HG03565 (cell line): Measurements from ENCODE around the gene DCHS2.

Source experiments
- ATAC-seq: cut with Tn5 transposase; IDR thresholded peaks from one replicate; pipeline ENCODE4 v1.9.1; 2021; ENCODE audit warnings: mild to moderate bottlenecking, moderate library complexity; ENCODE audit not compliant: unreplicated experiment

Gene DCHS2

DNA sequence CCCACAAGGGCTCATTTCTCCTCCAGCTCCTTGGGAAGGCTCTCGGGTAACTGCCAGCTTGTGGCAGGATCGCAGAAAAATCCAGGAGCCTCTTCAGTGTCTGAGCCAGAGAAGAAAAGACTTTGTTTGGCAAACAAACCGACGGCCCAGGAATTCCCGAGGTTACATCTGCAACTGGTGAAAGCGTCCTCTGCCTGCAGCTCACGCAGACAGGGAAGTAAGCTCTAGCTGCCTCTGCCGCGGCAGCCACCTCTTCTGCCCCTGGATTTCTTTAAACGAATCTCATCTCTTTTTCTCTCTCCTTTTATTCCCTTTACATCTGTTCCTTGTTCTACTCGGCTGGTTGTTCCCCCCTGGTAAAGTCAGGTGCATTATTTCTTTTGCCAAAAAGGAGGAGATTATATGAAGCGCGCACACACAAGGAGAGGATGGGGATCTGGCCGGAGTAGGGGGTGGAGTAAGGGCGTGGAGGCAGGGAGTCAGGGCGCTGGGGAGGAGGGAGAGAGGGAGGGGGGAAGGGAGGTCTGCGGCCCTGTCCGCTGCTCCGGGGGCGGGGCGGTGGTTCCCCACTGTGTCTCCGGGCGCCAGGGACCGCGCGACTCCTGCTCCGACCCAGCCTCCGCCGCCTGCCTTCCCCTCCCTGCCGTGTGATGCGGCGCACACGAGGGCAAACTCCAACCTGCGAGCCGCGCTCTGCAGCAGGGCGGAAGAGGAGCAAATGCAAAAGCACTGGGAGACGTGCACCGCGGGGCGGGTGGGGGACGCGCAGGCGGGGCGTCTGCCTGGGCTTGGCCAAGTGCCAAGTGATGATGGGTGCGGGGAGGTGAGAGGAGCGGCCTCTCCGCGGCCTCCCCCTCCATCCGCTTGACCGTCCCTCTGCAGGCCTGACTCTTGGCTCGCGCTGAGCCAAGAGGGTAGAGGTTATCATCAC is at the start of gene DCHS2:
DCHS2 (minus strand) TSS at position 459 of the 931 bp plus-strand sequence; CDS start at position 15, 444 bp downstream.
- ATAC-seq = peak; percentile 48

- ATAC-seq = no peak
Observed at GRCh38 chr4:154534296-154534695, 42.7 kb upstream of the DCHS2 start.

DNA sequence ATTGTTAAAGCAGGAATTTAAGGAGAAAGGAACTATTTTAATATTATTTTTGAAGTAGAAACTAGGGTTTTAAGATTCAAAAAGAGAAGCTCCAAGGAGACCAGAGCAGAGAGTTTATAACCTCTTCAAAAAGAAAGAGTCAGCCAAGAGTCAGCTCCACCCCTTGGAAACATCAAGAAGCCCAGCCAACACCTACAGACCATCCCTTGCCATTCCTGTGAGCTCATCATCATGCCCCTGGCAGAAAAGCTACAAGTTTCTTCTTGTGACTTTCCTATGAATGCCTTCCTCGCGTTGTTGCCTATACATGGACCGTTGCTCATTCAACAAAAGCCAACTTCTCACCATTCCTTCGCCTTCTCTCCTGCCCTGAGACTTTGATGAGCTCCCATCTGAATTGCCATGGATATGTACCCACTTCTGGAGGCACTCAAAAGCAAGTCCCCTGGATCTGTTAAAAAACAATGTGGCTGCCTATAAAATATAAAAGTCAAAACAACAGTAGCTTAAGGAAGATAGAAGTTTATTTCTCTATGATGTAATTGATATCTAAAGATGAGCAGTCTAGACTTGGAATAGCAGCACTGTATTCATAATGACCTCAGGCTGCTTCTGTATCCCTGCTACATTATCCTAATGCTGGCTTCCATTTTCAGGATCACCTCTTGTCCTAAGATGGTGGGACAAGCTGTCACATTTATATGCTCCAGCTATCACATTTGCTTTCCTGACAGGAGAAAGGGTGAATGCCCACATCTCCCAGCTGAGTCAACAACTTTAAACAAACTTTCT is 38.3 kb upstream of the DCHS2 start:
- no peak for ATAC-seq

DNA sequence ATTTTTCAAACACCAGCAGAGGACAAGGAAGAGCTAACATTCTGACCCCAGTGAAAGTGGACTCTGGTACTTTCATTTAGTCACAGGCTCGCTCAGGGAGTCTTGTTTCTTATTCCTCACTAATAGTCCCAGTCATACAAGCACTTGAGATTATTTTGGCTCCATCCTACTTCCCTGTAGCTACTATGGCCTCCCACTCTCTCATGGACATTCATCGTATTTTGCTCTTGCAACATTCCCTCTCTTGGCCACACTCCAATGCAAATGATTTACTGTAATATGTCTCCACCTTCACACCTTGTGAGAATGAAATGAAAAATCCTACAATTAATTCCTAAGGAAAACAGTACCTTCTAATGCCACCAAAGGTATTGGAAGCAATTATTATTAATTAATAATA is 37.3 kb upstream of the DCHS2 start:
- ATAC-seq = no peak

GRCh38 chr4:154527308-154527707 is 35.7 kb upstream of the DCHS2 start:
- ATAC-seq = no peak

- no peak for ATAC-seq
Observed at GRCh38 chr4:154526151-154526550, 34.6 kb upstream of the DCHS2 start.

DNA sequence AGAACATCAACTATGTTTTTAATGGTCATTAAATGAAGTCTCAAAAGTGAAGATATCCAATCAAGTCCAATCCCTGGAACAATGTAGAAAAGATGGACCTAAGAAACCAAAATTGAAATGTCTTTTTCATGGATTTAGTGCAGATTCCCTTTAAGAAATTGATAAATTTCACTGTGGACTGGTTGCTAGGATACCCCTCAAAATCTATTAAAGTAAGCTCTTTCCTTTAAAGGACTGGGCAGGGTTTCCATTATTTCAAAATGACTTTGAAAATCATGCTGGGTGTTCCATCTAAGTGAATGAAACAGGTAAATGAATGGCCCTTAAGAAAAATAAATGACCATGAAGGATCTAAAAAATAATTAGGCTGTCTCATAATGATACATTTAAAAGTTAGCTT is 30.0 kb upstream of the DCHS2 start:
- ATAC-seq = no peak

DNA sequence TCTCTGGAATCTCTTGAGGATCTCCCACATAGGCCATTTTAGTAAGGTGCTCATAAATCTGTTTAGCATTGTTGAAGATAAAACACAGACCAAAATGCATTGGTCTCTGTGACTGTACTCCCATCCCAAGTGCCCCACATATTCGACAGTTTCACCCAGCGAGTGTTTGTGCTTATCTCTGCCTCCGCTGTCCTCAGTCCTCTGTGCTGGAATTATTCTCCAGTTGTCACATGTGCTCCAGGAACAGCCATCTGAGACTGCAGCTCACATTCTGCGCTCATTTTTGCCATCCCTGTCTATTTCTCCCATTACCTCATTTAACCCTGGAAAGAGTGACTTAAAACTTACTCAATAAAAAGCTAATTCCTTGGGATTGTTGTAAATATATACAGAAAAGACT is 27.6 kb upstream of the DCHS2 start:
- no peak for ATAC-seq

- ATAC-seq = no peak
Observed at GRCh38 chr4:154517591-154517990, 26.0 kb upstream of the DCHS2 start.

- ATAC-seq = no peak
Observed at GRCh38 chr4:154516318-154517029, 24.9 kb upstream of the DCHS2 start.

DNA sequence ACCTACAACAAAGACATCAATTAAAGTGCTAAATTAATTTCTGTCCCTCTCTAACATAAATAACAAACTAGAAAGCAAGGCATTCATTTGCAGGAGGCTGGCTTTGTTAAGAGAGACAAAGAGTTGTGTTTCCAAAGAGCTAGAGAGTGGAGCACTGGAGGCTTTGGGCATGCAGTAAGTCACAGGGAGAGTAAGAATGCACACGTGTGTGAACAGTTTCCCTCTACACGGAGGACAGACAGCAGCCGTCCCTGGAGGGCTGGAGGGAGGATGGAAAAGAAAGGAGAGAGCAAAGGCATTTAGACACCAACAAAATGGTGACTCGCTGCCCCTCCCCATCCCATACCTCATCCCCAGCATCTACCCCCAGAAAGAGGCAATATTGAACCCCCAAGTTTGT is 20.4 kb upstream of the DCHS2 start:
- no peak for ATAC-seq

DNA sequence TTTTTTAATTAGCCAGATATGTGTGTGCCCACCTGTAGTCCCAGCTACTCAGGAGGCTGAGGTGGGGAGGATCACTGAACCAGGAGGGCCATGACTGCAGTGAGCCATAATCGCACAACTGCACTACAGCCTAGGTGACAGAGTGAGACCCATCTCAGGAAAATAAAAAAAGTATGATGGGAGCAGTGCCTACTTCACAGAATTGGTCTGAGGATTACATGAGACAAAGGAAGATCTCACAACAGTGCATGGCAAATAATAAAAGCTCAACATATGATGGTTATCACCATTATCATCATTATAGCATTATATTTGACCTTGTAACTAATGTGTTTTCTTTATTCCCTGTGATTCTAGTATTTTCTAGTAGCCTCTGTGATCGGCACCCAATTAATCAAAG is 19.9 kb upstream of the DCHS2 start:
- no peak for ATAC-seq

DNA sequence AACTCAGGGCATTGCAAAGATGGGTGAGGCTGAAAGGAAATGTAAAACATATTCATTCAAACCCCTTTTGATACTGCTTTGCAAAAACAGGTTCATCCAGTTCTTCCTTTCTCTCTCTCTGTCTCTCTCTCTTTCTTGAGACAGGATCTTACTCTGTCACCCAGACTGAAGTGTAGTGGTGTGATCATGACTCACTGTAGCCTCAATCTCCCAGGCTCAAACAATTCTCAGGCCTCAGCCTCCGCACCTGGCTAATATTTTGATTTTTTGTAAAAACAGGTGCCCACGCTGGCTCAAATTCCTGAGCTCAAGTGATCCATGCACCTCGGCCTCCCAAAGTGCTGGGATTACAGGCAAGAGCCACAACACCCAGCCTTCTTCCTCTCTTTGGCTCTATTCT is 15.6 kb upstream of the DCHS2 start:
- no peak for ATAC-seq

- ATAC-seq = no peak
Observed at GRCh38 chr4:154506253-154506652, 14.7 kb upstream of the DCHS2 start.

- ATAC-seq = no peak
Observed at GRCh38 chr4:154503598-154503997, 12.0 kb upstream of the DCHS2 start.

DNA sequence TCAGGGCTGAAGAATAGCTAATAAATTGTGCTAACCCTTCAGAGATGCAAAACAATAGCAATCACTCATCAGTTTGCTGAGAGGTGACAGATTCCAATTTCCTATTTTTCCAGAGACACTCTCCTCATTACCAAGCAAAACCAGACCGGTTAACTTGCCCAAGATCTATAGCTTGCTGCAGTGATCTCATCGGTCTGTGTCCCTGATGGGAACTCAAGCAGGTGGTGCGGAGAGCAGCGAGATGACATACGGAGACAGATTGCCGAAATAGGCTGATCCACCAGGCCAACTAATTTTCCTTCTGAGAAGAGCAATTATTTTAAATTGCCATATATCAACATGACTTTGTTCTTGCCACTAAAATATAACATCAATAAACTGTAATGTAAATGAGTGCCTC is 10.5 kb upstream of the DCHS2 start:
- ATAC-seq = no peak

DNA sequence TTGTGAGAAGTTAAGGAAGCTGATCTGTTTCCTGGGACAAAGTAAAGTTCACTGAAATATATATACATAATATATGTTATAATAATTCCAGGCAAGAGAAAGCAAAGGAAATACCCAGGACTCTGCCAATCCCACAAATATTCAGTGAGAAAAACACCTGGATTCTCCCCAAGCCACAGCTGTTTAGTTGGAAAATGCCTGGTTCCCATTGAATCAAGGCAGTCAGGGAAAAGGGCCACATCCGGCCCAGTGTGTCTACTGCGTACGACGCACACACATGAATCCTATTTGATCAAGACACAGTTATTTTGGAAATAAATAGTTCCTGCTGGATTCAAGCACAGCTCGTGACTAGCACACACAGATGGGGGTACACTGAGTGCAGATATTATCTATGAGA is 6.3 kb upstream of the DCHS2 start:
- no peak for ATAC-seq

- no peak for ATAC-seq
Observed at GRCh38 chr4:154495867-154496266, 4.3 kb upstream of the DCHS2 start.

DNA sequence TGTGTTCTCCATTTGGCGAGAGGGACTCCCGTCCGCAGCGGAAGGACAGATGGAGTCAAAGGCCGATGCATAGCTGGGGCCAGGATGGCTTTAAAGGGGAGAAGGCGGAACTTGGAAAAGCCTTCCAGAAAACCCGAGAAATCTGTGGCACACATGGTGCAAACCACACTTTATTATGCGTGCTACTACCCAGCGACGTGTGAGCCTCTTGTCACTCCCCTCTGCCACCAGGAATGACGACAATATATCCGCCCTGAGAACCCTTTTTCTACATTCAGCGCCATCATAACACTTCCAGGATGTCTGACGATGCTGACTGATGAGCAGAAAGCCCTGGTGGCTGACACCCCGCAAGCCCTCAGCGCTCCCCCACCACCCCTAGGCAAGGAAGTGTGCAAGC is 689 bp upstream of the DCHS2 start:
- no peak for ATAC-seq

GRCh38 chr4:154490583-154491340 is 837 bp downstream of the DCHS2 start:
- ATAC-seq = peak; percentile 52

DNA sequence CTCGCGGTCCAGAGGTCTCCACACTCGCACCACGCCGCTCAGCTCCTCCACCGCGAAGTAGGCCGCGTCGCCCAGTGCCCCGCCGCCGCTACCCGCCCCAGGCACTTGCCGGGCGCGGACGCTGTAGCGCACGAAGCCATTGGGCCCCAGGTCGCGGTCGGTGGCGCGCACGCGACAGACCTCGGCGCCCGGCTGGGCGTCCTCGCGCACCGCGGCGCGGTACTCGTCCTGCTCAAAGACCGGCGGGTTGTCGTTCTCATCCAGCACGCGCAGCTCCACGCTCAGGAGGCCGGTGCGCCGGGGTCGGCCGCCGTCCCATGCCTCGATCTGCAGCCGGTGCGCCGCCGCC is 1.4 kb downstream of the DCHS2 start:
- no peak for ATAC-seq
